ENCODE measurements around the gene GPC3. TPM values are rescaled to one million over a fixed set of nuclear protein-coding genes. Genes with fewer than 3 reads are reported as not detected.

The GPC3 gene
- total and polyA plus RNA-seq, 2 of the 4 experiments (the other 2 are of a cell fraction): not detected

DNA sequence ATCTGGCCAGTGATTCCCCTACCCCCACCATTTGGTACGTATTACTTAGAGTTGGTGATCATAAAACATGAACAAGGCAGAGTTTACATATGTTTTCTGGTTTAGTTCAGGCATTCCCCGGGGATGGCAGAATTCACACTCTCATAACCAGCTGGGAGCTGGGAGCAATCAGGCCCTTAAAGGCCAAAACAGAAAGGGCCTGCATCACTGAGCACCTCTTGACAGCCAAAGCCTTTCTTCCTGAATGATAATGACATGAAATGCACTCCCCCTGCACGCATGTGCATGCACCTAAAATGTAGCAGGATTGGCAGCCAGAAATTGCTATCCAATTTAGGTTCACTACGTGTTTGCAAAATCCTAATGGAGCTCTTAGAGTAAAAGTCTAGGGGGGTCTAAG lies 235.4 kb downstream of the GPC3 start:
- WGBS, 2 experiments (ENCODE audit: extremely low coverage in 2 of 2, insufficient read length in 1 of 2): no CpG with 5 or more reads among the region's 4 CpGs
- intact Hi-C loops (cut with micrococcal nuclease) (no loop called here), in situ Hi-C loops (cut with MboI; ENCODE audit: low sequenced_read_pairs) (no loop called here), dilution Hi-C loops (cut with HindIII; ENCODE audit: low sequenced_read_pairs, unreplicated experiment) (no loop called here)
- no peak overlapping the region for H2AK5ac ChIP-seq (ENCODE audit: low read depth, low read length)
- no peak overlapping the region for H2BK120ac ChIP-seq (ENCODE audit: low read depth, low read length)
- no peak overlapping the region for H3K14ac ChIP-seq (replicated peaks; ENCODE audit: low read depth, low read length)
- no peaks in the 10 kb centered on the region for H3K9me1 ChIP-seq (ENCODE audit: insufficient read depth, low read length)
- no peaks in the 10 kb centered on the region for H3K36me3 ChIP-seq (ENCODE audit: control insufficient read depth, insufficient read depth, low read length)
- DNase-seq (no peak), ATAC-seq (ENCODE audit: low read depth) (no peak)
- no peak overlapping the region for H3K56ac ChIP-seq (ENCODE audit: extremely low read depth, insufficient read depth, low read length)
- H3K79me1 ChIP-seq (ENCODE audit: low read depth in 1 of 2, low read length in 2 of 2): no peaks in the 10 kb centered on the region
- no peak overlapping the region for H3K23ac ChIP-seq (ENCODE audit: low read depth, low read length)
- no peak overlapping the region for H3K27ac ChIP-seq (ENCODE audit: insufficient read depth, low read length)
- H3K9me3 ChIP-seq (ENCODE audit: control insufficient read depth, insufficient read depth, low read length): no peaks in the 10 kb centered on the region
- no peak overlapping the region for H2AK9ac ChIP-seq (replicated peaks; ENCODE audit: low read depth, low read length, poor library complexity)
- no peak overlapping the region for H2BK5ac ChIP-seq (ENCODE audit: low read depth, low read length, poor library complexity, severe bottlenecking)
- peaks cover 4% of the 10 kb centered on the region for H3K27me3 ChIP-seq (ENCODE audit: control insufficient read depth, insufficient read depth, low read length)
- H3K4ac ChIP-seq (ENCODE audit: low read depth, low read length): no peak overlapping the region
- no peak overlapping the region for H4K91ac ChIP-seq (ENCODE audit: insufficient read depth, low read depth, low read length)
- no peak overlapping the region for H2BK20ac ChIP-seq (ENCODE audit: low read depth, low read length)
- CTCF ChIA-PET: no interaction called here
- H3K4me2 ChIP-seq (ENCODE audit: low read depth, low read length): no peak overlapping the region
- no peak overlapping the region for H3K18ac ChIP-seq (ENCODE audit: low read depth, low read length)
- no peak overlapping the region for H4K8ac ChIP-seq (ENCODE audit: low read depth in 2 of 2, low read length in 2 of 2)
- H4K20me1 ChIP-seq (ENCODE audit: insufficient read depth, low read length): no peaks in the 10 kb centered on the region
- POLR2A ChIA-PET (ENCODE audit: unreplicated experiment): no interaction called here
- no peak overlapping the region for H4K5ac ChIP-seq (ENCODE audit: low read depth, low read length)
- TF ChIP-seq FOS (IDR thresholded peaks at IDR 0.05; ENCODE audit: low read depth, low read length) (no peak), SMC3 (IDR thresholded peaks at IDR 0.05; ENCODE audit: low read depth, low read length) (no peak), NFE2L2 (IDR thresholded peaks at IDR 0.05; ENCODE audit: low read depth, low read length) (no peak), POLR2A (IDR thresholded peaks at IDR 0.05; ENCODE audit: low read depth, low read length) (no peak), MXI1 (IDR thresholded peaks at IDR 0.05; ENCODE audit: borderline replicate concordance, low read depth, low read length) (no peak), RFX5 (IDR thresholded peaks at IDR 0.05; ENCODE audit: low read depth, low read length) (no peak), MAFK (IDR thresholded peaks at IDR 0.05; ENCODE audit: low read depth, low read length) (no peak), BHLHE40 (IDR thresholded peaks at IDR 0.05; ENCODE audit: low read depth, low read length) (no peak), RAD21 (IDR thresholded peaks at IDR 0.05; ENCODE audit: low read length) (no peak), CEBPB (IDR thresholded peaks at IDR 0.05; ENCODE audit: low read depth, low read length) (no peak), MAZ (IDR thresholded peaks at IDR 0.05; ENCODE audit: borderline replicate concordance, low read depth, low read length) (no peak), RCOR1 (IDR thresholded peaks at IDR 0.05; ENCODE audit: insufficient replicate concordance, low read length) (no peak), CHD1 (IDR thresholded peaks at IDR 0.05; ENCODE audit: low read depth, low read length) (no peak)
- TF ChIP-seq, protein P1, sequence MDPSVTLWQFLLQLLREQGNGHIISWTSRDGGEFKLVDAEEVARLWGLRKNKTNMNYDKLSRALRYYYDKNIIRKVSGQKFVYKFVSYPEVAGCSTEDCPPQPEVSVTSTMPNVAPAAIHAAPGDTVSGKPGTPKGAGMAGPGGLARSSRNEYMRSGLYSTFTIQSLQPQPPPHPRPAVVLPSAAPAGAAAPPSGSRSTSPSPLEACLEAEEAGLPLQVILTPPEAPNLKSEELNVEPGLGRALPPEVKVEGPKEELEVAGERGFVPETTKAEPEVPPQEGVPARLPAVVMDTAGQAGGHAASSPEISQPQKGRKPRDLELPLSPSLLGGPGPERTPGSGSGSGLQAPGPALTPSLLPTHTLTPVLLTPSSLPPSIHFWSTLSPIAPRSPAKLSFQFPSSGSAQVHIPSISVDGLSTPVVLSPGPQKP (IDR thresholded peaks at IDR 0.05; ENCODE audit: borderline replicate concordance, low read depth, low read length): no peak
- TF ChIP-seq, protein P2, sequence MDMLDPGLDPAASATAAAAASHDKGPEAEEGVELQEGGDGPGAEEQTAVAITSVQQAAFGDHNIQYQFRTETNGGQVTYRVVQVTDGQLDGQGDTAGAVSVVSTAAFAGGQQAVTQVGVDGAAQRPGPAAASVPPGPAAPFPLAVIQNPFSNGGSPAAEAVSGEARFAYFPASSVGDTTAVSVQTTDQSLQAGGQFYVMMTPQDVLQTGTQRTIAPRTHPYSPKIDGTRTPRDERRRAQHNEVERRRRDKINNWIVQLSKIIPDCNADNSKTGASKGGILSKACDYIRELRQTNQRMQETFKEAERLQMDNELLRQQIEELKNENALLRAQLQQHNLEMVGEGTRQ (IDR thresholded peaks at IDR 0.05; ENCODE audit: low read depth, low read length): no peak
- TF ChIP-seq, protein P3, sequence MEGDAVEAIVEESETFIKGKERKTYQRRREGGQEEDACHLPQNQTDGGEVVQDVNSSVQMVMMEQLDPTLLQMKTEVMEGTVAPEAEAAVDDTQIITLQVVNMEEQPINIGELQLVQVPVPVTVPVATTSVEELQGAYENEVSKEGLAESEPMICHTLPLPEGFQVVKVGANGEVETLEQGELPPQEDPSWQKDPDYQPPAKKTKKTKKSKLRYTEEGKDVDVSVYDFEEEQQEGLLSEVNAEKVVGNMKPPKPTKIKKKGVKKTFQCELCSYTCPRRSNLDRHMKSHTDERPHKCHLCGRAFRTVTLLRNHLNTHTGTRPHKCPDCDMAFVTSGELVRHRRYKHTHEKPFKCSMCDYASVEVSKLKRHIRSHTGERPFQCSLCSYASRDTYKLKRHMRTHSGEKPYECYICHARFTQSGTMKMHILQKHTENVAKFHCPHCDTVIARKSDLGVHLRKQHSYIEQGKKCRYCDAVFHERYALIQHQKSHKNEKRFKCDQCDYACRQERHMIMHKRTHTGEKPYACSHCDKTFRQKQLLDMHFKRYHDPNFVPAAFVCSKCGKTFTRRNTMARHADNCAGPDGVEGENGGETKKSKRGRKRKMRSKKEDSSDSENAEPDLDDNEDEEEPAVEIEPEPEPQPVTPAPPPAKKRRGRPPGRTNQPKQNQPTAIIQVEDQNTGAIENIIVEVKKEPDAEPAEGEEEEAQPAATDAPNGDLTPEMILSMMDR (conservative IDR thresholded peaks at IDR 0.05; ENCODE audit: low read depth, low read length): no peak
- H3K9ac ChIP-seq (ENCODE audit: low read depth, low read length): no peak overlapping the region
- H3K4me1 ChIP-seq (ENCODE audit: control insufficient read depth, insufficient read depth, low read length): no peaks in the 10 kb centered on the region
- H2BK15ac ChIP-seq (ENCODE audit: low read depth, low read length): no peak overlapping the region
- no TSS peak for BruUV-seq (replicated peaks)
- no peak overlapping the region for H2AFZ ChIP-seq (replicated peaks; ENCODE audit: low read length, poor library complexity)
- H3K4me3 ChIP-seq (ENCODE audit: insufficient read depth, low read depth, low read length): no peak overlapping the region

All from IMR-90 (cell line).